Nephron progenitor cell (in vitro differentiated cells): ENCODE data around the gene GSN.

Experiments used
- DNase-seq: peaks from one replicate; pipeline ENCODE4 v3.0.0; 2021
- H3K27ac Mint-ChIP-seq: 2 replicates; pipeline ENCODE4 v1.8.0; 2021; ENCODE audit warnings: mild to moderate bottlenecking, moderate library complexity, mixed read lengths
- H3K27me3 Mint-ChIP-seq: 2 replicates; pipeline ENCODE4 v1.8.0; 2021; ENCODE audit warnings: mild to moderate bottlenecking, low read depth, mixed read lengths; ENCODE audit not compliant: poor library complexity
- H3K36me3 Mint-ChIP-seq: 2 replicates; pipeline ENCODE4 v1.8.0; 2021; ENCODE audit warnings: low read depth, mixed read lengths
- H3K4me1 Mint-ChIP-seq: 2 replicates; pipeline ENCODE4 v1.8.0; 2021; ENCODE audit warnings: mixed read lengths
- H3K4me3 Mint-ChIP-seq: 2 replicates; pipeline ENCODE4 v1.8.0; 2021; ENCODE audit warnings: mild to moderate bottlenecking, moderate library complexity, mixed read lengths
- H3K9me3 Mint-ChIP-seq: 2 replicates; pipeline ENCODE4 v1.8.0; 2021; ENCODE audit warnings: mild to moderate bottlenecking, moderate library complexity, mixed read lengths
- TF ChIP-seq, protein P1 (sequence below): fragments of 200-600 bp; sonication (generic); IDR thresholded peaks from 2 replicates; pipeline ENCODE4 v1.5.0; 2021; ENCODE audit warnings: antibody characterized with exemption

The GSN gene

DNA sequence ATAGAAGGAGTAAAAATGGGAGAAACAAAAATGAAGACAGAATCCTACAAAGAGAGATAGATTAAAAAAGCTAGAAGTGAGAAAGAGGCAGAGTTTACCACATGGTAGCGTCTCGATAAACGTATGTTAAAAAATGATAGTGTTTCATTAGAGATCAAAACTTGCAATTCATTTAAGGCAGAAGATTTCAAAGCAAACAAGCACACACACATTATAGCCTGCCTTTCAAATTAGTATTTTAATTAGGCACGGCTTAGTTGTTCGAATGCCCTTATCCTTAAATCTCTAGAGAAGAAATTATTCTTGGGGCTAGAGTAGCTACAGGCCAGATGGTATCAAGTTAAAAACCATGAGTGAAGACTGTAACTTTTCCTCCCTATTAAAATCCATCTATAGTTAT lies 96.1 kb downstream of the GSN start:
- DNase-seq = no peak
- Mint-ChIP-seq H3K4me3 (no peak overlapping the region), H3K9me3 (no peaks in the 10 kb centered on the region), H3K27me3 (peaks cover 20% of the 10 kb centered on the region), H3K27ac (no peak overlapping the region), H3K4me1 (peaks cover 16% of the 10 kb centered on the region), H3K36me3 (no peaks in the 10 kb centered on the region)
- TF ChIP-seq, protein P1, sequence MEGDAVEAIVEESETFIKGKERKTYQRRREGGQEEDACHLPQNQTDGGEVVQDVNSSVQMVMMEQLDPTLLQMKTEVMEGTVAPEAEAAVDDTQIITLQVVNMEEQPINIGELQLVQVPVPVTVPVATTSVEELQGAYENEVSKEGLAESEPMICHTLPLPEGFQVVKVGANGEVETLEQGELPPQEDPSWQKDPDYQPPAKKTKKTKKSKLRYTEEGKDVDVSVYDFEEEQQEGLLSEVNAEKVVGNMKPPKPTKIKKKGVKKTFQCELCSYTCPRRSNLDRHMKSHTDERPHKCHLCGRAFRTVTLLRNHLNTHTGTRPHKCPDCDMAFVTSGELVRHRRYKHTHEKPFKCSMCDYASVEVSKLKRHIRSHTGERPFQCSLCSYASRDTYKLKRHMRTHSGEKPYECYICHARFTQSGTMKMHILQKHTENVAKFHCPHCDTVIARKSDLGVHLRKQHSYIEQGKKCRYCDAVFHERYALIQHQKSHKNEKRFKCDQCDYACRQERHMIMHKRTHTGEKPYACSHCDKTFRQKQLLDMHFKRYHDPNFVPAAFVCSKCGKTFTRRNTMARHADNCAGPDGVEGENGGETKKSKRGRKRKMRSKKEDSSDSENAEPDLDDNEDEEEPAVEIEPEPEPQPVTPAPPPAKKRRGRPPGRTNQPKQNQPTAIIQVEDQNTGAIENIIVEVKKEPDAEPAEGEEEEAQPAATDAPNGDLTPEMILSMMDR = no peak

DNA sequence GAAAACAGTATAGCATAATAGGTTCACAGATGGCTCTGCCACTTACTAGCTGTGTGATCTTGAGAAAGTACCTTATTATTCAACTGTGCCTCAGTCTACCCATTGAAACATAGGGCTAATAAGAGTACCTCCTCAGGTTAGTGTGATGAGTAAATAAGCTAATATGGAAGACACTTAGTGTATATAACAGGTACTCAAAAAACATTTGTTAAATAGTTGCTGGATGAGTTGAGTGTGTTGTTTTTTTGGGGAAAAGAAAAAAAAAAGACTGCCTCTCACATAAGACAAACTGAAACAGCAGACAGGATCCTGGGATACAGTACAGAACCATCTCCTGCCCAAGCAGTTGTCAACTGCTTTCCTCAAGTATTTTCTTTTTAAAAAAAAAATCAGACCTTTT lies 96.9 kb downstream of the GSN start:
- Mint-ChIP-seq H3K27me3 (peaks cover 28% of the 10 kb centered on the region), H3K9me3 (no peaks in the 10 kb centered on the region), H3K27ac (no peak overlapping the region), H3K4me3 (no peak overlapping the region), H3K36me3 (no peaks in the 10 kb centered on the region), H3K4me1 (peaks cover 16% of the 10 kb centered on the region)
- TF ChIP-seq, protein P1 = no peak
- no peak for DNase-seq

DNA sequence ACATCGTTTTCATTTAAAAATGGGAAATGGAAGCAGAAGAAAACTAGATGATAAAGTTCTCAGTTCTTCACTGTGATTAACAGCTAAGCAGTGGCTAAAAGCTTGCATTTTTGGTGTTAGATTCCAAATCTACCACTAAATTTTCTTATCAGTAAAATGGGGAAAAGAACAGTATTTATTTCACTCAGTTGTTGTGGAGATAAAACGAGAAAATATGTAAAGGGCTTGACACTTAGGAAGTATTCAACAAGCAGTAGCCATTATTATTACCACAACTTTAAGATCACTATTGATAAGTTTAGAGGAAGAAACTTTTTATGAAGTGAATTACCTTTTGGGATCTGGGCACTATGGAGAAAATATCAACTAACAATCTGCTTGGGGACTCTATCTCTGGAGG lies 97.6 kb downstream of the GSN start:
- TF ChIP-seq, protein P1 = no peak
- Mint-ChIP-seq H3K36me3 (peaks cover 4% of the 10 kb centered on the region), H3K4me3 (no peak overlapping the region), H3K4me1 (peaks cover 21% of the 10 kb centered on the region), H3K27ac (no peak overlapping the region), H3K27me3 (peaks cover 34% of the 10 kb centered on the region), H3K9me3 (peaks cover 5% of the 10 kb centered on the region)
- DNase-seq = no peak

DNA sequence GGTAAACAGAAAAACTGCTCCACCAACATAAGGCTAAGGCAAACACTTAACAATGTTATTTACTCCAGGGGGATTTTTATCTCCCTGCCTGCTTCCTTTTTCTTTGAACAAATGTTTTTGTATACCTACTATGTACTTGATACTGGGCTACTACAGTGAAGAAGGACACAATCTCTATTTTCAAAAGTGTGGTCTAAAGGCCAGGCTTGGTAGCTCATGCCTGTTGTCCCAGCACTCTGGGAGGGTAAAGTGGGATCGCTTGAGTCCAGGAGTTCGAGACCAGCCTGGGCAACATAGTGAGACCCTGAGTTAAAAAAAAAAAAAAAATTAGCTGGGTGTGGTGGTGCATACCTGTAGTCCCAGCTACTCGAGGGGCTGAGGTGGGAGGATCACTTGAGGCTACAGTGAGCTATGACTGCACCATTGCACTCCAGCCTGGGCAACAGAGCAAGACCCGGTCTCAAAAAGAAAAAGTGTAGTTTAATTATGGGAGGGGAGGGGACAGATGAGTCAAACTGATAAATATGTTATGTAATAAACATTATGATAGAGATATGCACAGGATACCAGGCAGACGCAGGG lies 98.7 kb downstream of the GSN start:
- Mint-ChIP-seq H3K9me3 (peaks cover 5% of the 10 kb centered on the region), H3K4me3 (no peak overlapping the region), H3K27ac (no peak overlapping the region), H3K4me1 (peaks cover 21% of the 10 kb centered on the region), H3K27me3 (peaks cover 34% of the 10 kb centered on the region), H3K36me3 (peaks cover 4% of the 10 kb centered on the region)
- TF ChIP-seq, protein P1 = no peak
- no peak for DNase-seq

DNA sequence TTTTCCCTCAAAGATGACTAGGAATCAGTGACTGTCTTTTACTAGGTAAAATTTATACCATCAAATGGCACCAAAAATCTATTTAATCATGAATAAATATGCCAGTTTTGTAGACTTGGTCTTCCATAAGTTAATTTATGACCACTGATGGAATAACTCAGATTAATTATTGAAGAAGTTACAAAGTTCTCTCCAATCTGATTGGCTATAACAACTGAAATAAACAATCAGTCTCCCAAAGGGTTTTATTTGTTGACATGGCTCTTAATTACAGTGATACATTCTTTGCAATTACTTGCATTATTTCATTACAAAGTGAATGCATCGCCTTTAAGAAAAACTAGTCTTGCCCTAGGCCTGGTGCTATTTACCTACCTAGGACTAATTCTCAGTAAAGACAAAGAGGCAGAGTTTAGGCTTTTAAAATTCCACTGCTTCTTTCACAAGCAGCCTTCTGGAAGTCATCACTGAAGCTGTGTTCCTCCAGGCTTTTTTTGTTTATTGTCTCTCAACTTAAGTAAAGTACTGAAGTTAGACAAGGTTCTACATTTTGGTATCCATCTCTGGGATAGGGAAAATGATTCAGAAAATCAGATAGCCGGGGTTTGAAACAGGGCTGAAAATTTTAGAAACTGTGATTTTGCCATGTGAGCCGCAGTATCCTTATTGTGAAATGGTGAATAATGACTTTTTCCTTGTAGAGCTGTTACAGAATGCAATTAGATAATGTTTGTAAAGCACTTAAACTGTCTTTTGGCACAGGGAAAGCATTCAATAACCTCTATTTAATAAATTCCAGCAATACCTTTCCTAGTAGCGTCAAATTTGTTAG lies 99.6 kb downstream of the GSN start:
- DNase-seq = no peak
- TF ChIP-seq, protein P1 = no peak
- peaks cover 4% of the 10 kb centered on the region for H3K36me3 Mint-ChIP-seq
- H3K9me3 Mint-ChIP-seq = peaks cover 5% of the 10 kb centered on the region
- peaks cover 20% of the 10 kb centered on the region for H3K4me1 Mint-ChIP-seq
- no peak overlapping the region for H3K27ac Mint-ChIP-seq
- no peak overlapping the region for H3K4me3 Mint-ChIP-seq
- peaks cover 36% of the 10 kb centered on the region for H3K27me3 Mint-ChIP-seq
